Measurements from ENCODE around the gene C13orf42.

C13orf42 gene
- total RNA-seq = 0 to 0.06 (median 0) reads per million in 9 experiments

DNA sequence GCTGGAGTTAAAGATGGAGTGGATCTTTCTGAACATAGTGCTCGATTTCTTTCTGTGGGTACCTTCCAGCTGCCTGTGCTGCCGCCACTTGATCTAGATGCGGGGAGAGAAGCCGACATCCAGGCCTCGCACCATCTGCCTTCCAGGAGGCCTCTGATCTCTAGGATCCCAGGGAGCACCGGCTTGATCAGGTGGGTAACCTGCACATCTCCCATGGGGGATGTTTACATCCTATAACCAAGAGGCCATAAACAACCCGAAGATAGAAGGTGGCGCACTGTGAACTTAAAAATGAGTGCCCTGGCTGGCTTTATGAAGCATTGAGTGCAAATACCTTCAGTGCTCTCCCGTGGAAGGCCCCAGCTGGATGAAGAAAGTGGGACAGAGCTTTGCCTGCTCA, at the start of gene C13orf42:
TSS of gene C13orf42 (minus strand) at position 101 of the 400 bp plus-strand sequence. CDS start at position 36, 65 bp downstream.
- no peak within 1 kb of the TSS for H3K4me3 Mint-ChIP-seq
- ATAC-seq (replicated peaks) (no peak), DNase-seq (no peak)
- no peaks in the 10 kb centered on the region for H3K9me3 Mint-ChIP-seq
- H3K36me3 Mint-ChIP-seq (ENCODE audit: insufficient read depth) = no peaks in the 10 kb centered on the region
- no peak within 1 kb of the TSS for H3K27ac Mint-ChIP-seq
- peaks cover 31 to 55% of the 10 kb centered on the region in 2 donors for H3K27me3 Mint-ChIP-seq
- no peaks in the 10 kb centered on the region for H3K4me1 Mint-ChIP-seq (ENCODE audit: low read depth in 2 of 2)

DNA sequence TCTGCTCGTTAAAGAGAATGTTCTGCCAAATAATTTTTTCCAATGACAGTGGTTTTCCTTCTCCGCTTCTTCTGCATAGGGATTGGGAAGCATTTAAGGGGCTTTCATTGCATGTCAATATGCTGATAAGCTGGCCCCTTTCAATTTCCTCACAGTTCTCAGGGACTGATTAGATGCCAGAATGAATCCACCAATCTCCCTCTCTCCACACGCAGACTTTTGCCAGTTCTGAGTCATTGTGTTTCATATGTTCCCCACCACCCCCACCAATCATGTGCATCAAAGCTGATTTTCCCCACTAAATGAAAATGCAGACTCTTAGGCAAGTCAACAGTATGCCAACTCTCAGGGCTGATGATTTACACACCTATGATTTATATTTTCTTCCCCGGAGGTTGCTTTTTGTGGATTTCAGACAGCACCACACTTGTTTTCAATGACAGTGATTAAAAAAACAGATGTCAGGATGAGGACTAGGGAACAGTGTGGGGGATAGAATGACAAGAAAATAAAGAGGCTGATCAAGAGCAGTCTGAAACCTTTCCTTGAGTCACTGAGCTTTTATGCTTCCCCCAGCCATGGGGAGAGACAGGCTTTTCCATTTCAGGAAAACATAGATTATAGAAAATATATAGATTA, 47.9 kb upstream of the C13orf42 start:
- Mint-ChIP-seq H3K27ac (no peak overlapping the region), H3K4me1 (ENCODE audit: low read depth in 2 of 2) (peaks cover 0 to 2% of the 10 kb centered on the region in 2 donors), H3K9me3 (no peaks in the 10 kb centered on the region), H3K27me3 (peaks cover 26 to 63% of the 10 kb centered on the region in 2 donors), H3K4me3 (no peak overlapping the region), H3K36me3 (ENCODE audit: insufficient read depth) (no peaks in the 10 kb centered on the region)
- no peak for DNase-seq
- ATAC-seq (replicated peaks) = no peak

DNA sequence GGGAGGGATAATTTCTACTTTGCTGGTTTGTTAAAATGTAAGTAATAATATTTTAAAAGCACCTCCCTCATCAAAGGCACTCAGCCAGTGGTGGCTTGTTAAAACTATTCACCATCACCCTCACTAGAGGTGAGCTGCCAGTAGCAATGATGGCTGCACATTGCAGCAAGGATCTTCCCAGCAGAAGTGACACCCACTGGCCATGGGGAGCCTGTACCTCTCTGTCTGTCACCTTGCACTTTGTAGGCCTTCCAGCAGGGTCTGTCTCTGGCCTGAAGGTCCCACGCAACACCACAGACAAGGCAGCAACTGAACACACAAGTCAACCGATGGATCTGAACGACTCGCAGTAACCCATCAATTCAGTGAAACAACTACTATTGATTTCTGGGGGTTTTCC, 47.3 kb upstream of the C13orf42 start:
- no peak for DNase-seq
- Mint-ChIP-seq H3K36me3 (ENCODE audit: insufficient read depth) (no peaks in the 10 kb centered on the region), H3K27me3 (peaks cover 21 to 68% of the 10 kb centered on the region in 2 donors), H3K9me3 (no peaks in the 10 kb centered on the region), H3K4me3 (no peak overlapping the region), H3K4me1 (ENCODE audit: low read depth in 2 of 2) (peaks cover 0 to 2% of the 10 kb centered on the region in 2 donors), H3K27ac (no peak overlapping the region)
- no peak for ATAC-seq (replicated peaks)

DNA sequence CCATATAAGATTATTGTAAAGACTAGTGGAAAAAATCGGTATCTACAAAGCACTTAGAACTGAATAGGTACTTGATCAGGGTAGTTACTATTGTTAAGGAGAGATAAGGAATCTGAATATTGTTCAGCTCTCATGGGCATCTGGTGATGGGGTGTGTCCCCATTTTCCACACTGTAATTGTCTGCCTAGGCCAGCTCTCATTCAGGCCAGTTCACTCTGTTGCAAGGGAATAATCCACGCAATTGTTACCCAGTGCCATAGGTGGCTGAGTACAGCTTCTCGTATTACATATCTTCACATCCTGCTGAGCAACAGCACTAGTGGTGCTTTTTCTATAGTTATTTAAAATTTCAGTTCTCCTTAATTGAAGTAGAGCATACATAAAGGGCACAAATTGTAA, 45.6 kb upstream of the C13orf42 start:
- no peak for ATAC-seq (replicated peaks)
- Mint-ChIP-seq H3K36me3 (ENCODE audit: insufficient read depth) (no peaks in the 10 kb centered on the region), H3K4me1 (ENCODE audit: low read depth in 2 of 2) (peaks cover 0 to 2% of the 10 kb centered on the region in 2 donors), H3K27me3 (peaks cover 12 to 70% of the 10 kb centered on the region in 2 donors), H3K9me3 (no peaks in the 10 kb centered on the region), H3K27ac (no peak overlapping the region), H3K4me3 (no peak overlapping the region)
- no peak for DNase-seq

DNA sequence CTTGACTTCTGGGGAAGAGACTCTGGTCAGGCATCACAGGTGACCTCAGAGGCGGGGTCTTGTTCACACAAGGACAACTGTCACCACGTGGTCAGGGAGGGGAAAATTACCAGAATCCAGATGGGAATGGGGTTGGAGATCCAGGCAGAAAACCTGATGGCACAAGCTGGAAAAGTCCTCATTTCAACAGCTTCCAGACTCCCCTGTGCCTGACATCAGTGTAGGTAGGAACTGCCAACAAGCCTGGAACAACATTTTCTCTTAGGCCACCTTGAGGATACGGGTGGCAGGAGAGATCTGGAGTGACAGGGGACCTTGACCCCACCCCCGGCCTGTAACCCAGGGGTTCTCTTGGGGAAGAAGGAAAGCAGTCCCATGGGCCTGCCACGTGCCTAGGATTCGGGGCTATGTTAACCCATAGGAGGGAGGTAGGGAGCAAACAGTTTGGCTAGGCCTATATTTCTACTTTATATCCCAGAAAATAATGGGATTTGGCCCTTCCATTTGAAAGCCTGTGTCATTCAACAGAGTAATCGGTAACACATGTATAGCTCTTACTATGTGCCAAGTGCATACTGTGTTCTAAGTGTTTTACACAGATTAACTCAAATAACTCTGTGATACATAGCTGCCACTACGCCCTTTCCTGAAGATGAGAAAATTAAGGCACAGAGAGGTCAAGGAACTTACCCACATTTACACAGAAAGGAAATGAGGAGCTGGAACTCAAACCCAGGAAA, 44.9 kb upstream of the C13orf42 start:
- H3K27ac Mint-ChIP-seq = no peak overlapping the region
- DNase-seq (no peak), ATAC-seq (replicated peaks) (no peak)
- H3K9me3 Mint-ChIP-seq = no peaks in the 10 kb centered on the region
- peaks cover 12 to 73% of the 10 kb centered on the region in 2 donors for H3K27me3 Mint-ChIP-seq
- H3K4me3 Mint-ChIP-seq = no peak overlapping the region
- H3K36me3 Mint-ChIP-seq (ENCODE audit: insufficient read depth) = no peaks in the 10 kb centered on the region
- H3K4me1 Mint-ChIP-seq (ENCODE audit: low read depth in 2 of 2) = peaks cover 0 to 2% of the 10 kb centered on the region in 2 donors

DNA sequence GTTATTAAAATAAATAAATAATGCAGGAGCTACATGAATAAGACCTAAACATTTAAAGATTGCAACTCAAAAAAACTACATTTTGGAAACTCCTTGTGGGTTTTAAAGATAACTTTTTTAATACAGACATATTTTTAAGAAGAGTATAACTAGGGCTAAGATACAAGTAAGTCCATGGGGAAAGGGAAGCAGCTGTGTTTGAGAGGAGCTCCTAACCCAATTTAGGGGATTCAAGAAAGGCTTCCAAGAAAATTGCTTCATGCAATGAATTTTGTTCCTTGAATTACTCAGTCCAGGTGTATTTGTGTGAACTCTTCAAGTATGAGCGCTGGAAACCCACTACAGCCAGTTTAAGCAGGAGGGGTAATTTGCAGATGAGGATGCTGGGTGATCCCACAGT, 44.1 kb upstream of the C13orf42 start:
- H3K27me3 Mint-ChIP-seq = peaks cover 16 to 78% of the 10 kb centered on the region in 2 donors
- no peak overlapping the region for H3K4me3 Mint-ChIP-seq
- H3K27ac Mint-ChIP-seq = no peak overlapping the region
- DNase-seq (no peak), ATAC-seq (replicated peaks) (no peak)
- H3K4me1 Mint-ChIP-seq (ENCODE audit: low read depth in 2 of 2) = peaks cover 0 to 2% of the 10 kb centered on the region in 2 donors
- no peaks in the 10 kb centered on the region for H3K36me3 Mint-ChIP-seq (ENCODE audit: insufficient read depth)
- no peaks in the 10 kb centered on the region for H3K9me3 Mint-ChIP-seq

DNA sequence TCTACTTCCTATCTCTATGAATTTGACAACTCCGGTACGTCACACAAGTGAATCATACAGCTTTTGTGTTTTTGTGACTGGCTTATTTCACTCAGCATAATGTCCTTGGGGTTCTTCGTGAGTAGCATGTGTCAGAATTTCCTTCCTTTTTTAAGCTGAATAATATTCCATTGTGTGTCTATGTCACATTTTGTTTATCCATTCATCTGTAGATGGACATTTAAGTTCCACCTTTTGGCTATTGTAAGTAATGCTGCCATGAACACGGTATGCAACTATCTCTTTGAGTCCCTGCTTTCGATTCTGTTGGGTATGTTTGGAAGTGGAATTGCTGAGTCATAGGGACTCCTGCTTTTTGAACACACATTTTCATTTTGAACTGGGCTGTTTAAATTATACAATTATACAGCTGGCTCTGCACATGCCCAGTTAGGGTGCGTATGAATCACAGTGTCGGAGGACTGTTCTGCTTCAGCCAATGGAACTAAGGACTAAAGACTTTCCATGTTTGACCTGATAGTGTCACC, 43.0 kb upstream of the C13orf42 start:
- H3K4me1 Mint-ChIP-seq (ENCODE audit: low read depth in 2 of 2) = peaks cover 0 to 2% of the 10 kb centered on the region in 2 donors
- no peak overlapping the region for H3K27ac Mint-ChIP-seq
- H3K9me3 Mint-ChIP-seq = no peaks in the 10 kb centered on the region
- no peak overlapping the region for H3K4me3 Mint-ChIP-seq
- no peaks in the 10 kb centered on the region for H3K36me3 Mint-ChIP-seq (ENCODE audit: insufficient read depth)
- peaks cover 16 to 76% of the 10 kb centered on the region in 2 donors for H3K27me3 Mint-ChIP-seq
- DNase-seq (no peak), ATAC-seq (replicated peaks) (no peak)

DNA sequence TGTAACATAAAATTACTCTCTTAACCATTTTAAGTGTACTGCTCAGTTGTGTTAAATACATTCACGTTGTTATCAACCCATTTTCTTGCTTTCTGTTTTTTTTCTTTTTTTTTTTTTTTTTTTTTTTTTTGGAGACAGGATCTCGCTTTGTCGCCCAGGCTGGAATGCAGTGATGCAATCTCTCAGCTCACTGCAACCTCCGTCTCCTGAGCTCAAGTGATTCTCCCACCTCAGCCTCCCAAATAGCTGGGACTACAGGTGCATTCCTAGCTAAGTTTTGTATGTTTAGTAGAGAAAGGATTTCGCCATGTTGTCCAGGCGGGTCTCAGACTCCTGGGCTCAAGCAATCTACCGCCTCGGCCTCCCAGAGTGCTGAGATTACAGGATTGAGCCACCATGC, 42.5 kb upstream of the C13orf42 start:
- Mint-ChIP-seq H3K4me1 (ENCODE audit: low read depth in 2 of 2) (peaks cover 0 to 2% of the 10 kb centered on the region in 2 donors), H3K9me3 (no peaks in the 10 kb centered on the region), H3K4me3 (no peak overlapping the region), H3K36me3 (ENCODE audit: insufficient read depth) (no peaks in the 10 kb centered on the region), H3K27me3 (peaks cover 16 to 76% of the 10 kb centered on the region in 2 donors), H3K27ac (no peak overlapping the region)
- ATAC-seq (replicated peaks) (no peak), DNase-seq (no peak)

DNA sequence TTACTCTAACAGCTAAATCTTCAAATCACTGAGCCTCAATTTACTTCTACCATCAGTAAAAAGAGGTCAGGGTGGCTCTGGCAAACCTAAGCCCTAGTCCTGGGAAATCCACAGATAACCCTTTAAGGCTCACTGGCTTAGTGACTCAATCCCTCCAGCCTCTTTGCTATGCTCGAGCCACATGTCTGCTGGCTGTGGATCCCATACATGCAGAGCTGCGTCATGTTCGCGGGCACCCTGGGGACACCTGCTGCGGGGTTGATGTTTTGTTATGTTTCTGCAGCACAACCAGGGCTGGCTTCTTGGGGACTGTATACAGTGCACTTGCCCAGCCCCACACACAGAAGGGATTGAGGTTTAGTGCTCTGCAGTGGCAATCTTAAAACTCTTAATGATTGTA, 41.6 kb upstream of the C13orf42 start:
- peaks cover 0 to 7% of the 10 kb centered on the region in 2 donors for H3K4me1 Mint-ChIP-seq (ENCODE audit: low read depth in 2 of 2)
- DNase-seq = no peak
- H3K9me3 Mint-ChIP-seq = no peaks in the 10 kb centered on the region
- H3K27ac Mint-ChIP-seq = no peak overlapping the region
- no peak for ATAC-seq (replicated peaks)
- H3K36me3 Mint-ChIP-seq (ENCODE audit: insufficient read depth) = no peaks in the 10 kb centered on the region
- no peak overlapping the region for H3K4me3 Mint-ChIP-seq
- H3K27me3 Mint-ChIP-seq = peaks cover 24 to 82% of the 10 kb centered on the region in 2 donors

DNA sequence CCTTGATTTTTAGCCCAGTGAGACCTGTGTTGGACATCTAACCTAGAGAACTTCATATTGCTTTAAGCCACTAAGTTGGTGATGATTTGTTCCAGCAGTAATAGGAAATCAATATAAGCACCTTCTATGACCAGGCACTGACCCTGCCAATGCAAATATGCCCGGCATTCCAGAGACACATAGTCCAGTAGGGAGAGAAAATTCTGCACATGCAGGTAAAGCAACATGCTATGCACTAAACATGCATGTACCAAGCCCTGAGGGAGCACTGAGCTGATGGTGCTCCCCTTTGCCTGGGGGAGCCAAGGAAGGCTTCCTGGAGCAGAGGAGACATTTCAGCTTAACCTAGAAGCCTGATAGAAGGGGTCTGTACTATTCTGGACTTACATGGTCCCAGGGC, 40.4 kb upstream of the C13orf42 start:
- no peak for ATAC-seq (replicated peaks)
- Mint-ChIP-seq H3K27ac (no peak overlapping the region), H3K9me3 (no peaks in the 10 kb centered on the region), H3K4me1 (ENCODE audit: low read depth in 2 of 2) (peaks cover 0 to 7% of the 10 kb centered on the region in 2 donors), H3K4me3 (no peak overlapping the region), H3K27me3 (peaks cover 29 to 85% of the 10 kb centered on the region in 2 donors), H3K36me3 (ENCODE audit: insufficient read depth) (no peaks in the 10 kb centered on the region)
- DNase-seq = no peak

DNA sequence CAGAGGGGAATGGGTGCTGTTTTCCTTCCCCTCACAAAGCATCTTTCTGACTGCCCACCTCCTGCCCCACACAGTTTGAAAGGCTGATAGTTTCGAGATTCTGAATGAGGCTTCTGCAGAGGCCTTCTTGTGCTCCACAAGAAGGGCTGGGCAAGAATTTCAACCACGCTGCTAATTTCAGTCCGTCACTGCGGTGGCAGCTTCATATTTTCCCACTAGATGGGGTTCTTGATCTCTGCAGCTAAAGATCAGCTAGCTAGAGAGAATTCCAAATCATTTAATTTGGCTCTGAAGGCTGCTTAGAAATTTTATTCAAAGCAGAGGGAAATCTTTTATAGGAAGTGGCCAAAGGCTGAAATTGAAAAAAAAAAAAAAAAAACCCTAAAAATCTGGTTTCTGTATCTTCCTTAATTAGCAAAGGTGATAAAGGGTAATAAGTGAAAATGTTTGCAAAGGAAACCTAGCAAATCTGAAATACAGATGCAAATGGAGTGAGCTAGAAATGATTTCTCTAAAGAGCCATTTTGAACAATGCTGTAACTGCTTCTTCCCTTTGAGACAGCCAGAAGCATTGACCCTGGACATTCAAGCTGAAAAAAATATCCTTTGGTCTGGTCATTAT, 38.0 kb upstream of the C13orf42 start:
- DNase-seq (no peak), ATAC-seq (replicated peaks) (no peak)
- Mint-ChIP-seq H3K36me3 (ENCODE audit: insufficient read depth) (no peaks in the 10 kb centered on the region), H3K4me3 (no peak overlapping the region), H3K27me3 (peaks cover 37 to 85% of the 10 kb centered on the region in 2 donors), H3K4me1 (ENCODE audit: low read depth in 2 of 2) (peaks cover 0 to 6% of the 10 kb centered on the region in 2 donors), H3K9me3 (no peaks in the 10 kb centered on the region), H3K27ac (no peak overlapping the region)

DNA sequence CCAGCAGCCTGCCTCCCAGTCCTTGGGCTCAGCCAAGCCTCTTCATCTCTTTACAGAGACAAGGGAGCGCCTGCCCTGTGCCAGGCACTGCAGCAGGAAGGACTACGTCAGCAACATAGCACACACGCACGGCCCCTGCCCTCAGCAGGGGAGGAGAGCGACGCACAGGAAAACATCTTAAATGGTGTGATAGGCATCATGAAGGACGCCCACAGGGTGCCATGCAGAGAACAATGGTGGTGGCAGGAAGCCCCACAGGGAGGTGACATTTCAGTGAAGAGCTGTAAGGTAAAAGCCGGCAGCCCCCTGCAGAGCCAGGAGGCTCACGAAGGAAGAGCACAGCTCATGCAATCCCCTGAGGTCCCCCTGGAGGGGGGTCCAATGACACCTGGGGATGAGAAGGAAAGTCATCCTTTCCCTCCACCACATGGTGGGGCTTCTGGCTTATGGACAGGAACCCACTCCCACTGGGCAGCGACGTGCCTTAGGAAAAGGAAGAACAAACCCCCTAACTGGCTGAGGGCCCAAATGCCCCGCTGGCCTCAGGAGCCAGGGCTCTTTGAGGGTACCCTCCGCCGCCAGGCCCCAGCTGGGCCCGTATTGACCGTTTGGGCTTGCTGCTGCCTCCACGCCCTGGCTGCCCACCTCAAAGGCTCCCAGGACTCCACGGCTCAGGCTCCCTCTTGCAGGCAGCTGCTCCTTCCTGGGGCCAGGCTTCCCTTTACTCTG, 37.3 kb upstream of the C13orf42 start:
- H3K4me1 Mint-ChIP-seq (ENCODE audit: low read depth in 2 of 2) = peaks cover 0 to 5% of the 10 kb centered on the region in 2 donors
- ATAC-seq (replicated peaks) = no peak
- H3K9me3 Mint-ChIP-seq = no peaks in the 10 kb centered on the region
- peaks cover 35 to 79% of the 10 kb centered on the region in 2 donors for H3K27me3 Mint-ChIP-seq
- H3K4me3 Mint-ChIP-seq = no peak overlapping the region
- no peak for DNase-seq
- H3K27ac Mint-ChIP-seq = no peak overlapping the region
- no peaks in the 10 kb centered on the region for H3K36me3 Mint-ChIP-seq (ENCODE audit: insufficient read depth)

DNA sequence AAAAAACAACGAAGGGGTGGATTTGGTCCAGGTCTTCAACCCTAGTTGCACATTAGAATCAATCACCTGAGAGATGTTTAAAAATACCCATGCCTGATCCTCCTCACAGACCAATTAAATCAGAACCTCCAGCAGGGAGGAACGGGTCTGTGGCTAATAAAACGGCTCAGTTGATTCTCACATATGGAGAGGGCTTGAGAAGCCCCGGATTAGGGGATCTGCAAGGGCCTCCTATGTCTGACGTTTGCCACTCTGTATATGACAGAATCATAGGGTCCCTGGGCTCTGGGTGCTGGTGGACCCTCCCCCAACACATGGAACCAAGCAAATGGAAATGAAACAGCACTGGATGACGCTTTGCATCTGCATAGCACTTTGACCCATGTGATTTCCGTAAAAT, 36.7 kb upstream of the C13orf42 start:
- peaks cover 35 to 72% of the 10 kb centered on the region in 2 donors for H3K27me3 Mint-ChIP-seq
- H3K4me3 Mint-ChIP-seq = no peak overlapping the region
- ATAC-seq (replicated peaks) = no peak

More for the DNA sequence above, 36.7 kb upstream of the C13orf42 start:
- H3K36me3 Mint-ChIP-seq (ENCODE audit: insufficient read depth) = no peaks in the 10 kb centered on the region
- H3K4me1 Mint-ChIP-seq (ENCODE audit: low read depth in 2 of 2) = peaks cover 0 to 5% of the 10 kb centered on the region in 2 donors
- no peaks in the 10 kb centered on the region for H3K9me3 Mint-ChIP-seq
- DNase-seq = no peak
- no peak overlapping the region for H3K27ac Mint-ChIP-seq

All from effector memory CD8-positive, alpha-beta T cell (primary cell).